Neural cell (in vitro differentiated cells): ENCODE measurements around the gene CMYA5.

ENCODE experiments used
- CTCF ChIP-seq: fragments of 450-650 bp; IDR thresholded peaks from 2 replicates; pipeline ENCODE4 v1.5.1; 2014; ENCODE audit warnings: antibody characterized with exemption, mild to moderate bottlenecking, moderate library complexity; ENCODE audit not compliant: poor library complexity, severe bottlenecking
- EP300 ChIP-seq: fragments of 450-650 bp; conservative IDR thresholded peaks from 2 replicates; pipeline ENCODE4 v1.6.1; 2014; ENCODE audit warnings: antibody characterized with exemption, mild to moderate bottlenecking, moderate library complexity; ENCODE audit not compliant: poor library complexity, severe bottlenecking
- EZH2 ChIP-seq: fragments of 200-600, 300-800 bp; shearing (Covaris generic), sonication (generic); IDR thresholded peaks from 2 replicates; pipeline ENCODE4 v1.6.1; 2014; ENCODE audit warnings: antibody characterized with exemption, low read length, borderline replicate concordance, mild to moderate bottlenecking; ENCODE audit not compliant: insufficient read depth, poor library complexity, severe bottlenecking
- MXI1 ChIP-seq: fragments of 450-650 bp; conservative IDR thresholded peaks from 2 replicates; pipeline ENCODE4 v1.6.1; 2014; ENCODE audit warnings: antibody characterized with exemption, mild to moderate bottlenecking; ENCODE audit not compliant: poor library complexity, severe bottlenecking
- POLR2AphosphoS5 ChIP-seq: IDR thresholded peaks from 2 replicates; pipeline ENCODE4 v1.6.1; 2012
- RAD21 ChIP-seq: fragments of 450-650 bp; conservative IDR thresholded peaks from 2 replicates; pipeline ENCODE4 v1.6.1; 2014; ENCODE audit warnings: antibody characterized with exemption, mild to moderate bottlenecking, moderate library complexity
- REST ChIP-seq: IDR thresholded peaks from 2 replicates; pipeline ENCODE4 v1.6.1; 2012; ENCODE audit warnings: borderline replicate concordance
- TAF1 ChIP-seq: IDR thresholded peaks from 2 replicates; pipeline ENCODE4 v1.6.1; 2012; ENCODE audit warnings: low read depth

GRCh38 chr5:79689541-79690466, at the start of gene CMYA5:
- TF ChIP-seq CTCF, result no peak
- TF ChIP-seq EP300, result no peak
- TF ChIP-seq TAF1, result no peak
- TF ChIP-seq POLR2AphosphoS5, result no peak
- TF ChIP-seq REST, result no peak
- no peak for TF ChIP-seq EZH2
- no peak for TF ChIP-seq MXI1
- no peak for TF ChIP-seq RAD21
